Thyroid gland (tissue), 4 donors: ENCODE measurements around the gene APOF. TPM values are rescaled to one million over a fixed set of nuclear protein-coding genes. Genes with fewer than 3 reads are reported as not detected.

Experiments
- DNase-seq, 2 donors: peaks; one replicate each; pipeline ENCODE4 v3.0.0-alpha.2; 2019
- H3K27ac ChIP-seq, 3 donors: fragments of 200-600 bp; sonication (generic); 1 replicate in 2 of 3; 2 replicates in 1 of 3; pipeline ENCODE4 v1.5.1; 2016 to 2019; ENCODE audit warnings: mild to moderate bottlenecking in 1 of 3, moderate library complexity in 1 of 3
- H3K27me3 ChIP-seq: fragments of 200-600 bp; sonication (generic); one replicate; pipeline ENCODE4 v1.5.1; 2019
- H3K36me3 ChIP-seq, 2 donors: fragments of 200-600 bp; sonication (generic); one replicate each; pipeline ENCODE4 v1.5.1; 2016 to 2019
- H3K4me1 ChIP-seq, 2 donors: fragments of 200-600 bp; sonication (generic); one replicate each; pipeline ENCODE4 v1.5.1; 2017 to 2019
- H3K4me3 ChIP-seq, 3 donors: fragments of 200-600 bp; sonication (generic); replicated peaks in 1 of 3; 1 replicate in 2 of 3; 2 replicates in 1 of 3; pipeline ENCODE4 v1.5.1; 2016; ENCODE audit warnings: mild to moderate bottlenecking in 1 of 3
- H3K9me3 ChIP-seq: fragments of 200-600 bp; sonication (generic); one replicate; pipeline ENCODE4 v1.5.1; 2017
- CTCF ChIP-seq, 6 experiments: fragments of 200-600 bp in 3 of 6; fragments of 450-650 bp in 3 of 6; sonication (generic) in 3 of 6; IDR thresholded peaks; one replicate each; pipeline ENCODE4 v1.5.1; 2016 to 2019; ENCODE audit warnings: antibody characterized with exemption in 6 of 6, mild to moderate bottlenecking in 2 of 6, inconsistent platforms in 1 of 6, moderate library complexity in 1 of 6
- POLR2A ChIP-seq, 2 donors: fragments of 450-650 bp; IDR thresholded peaks; one replicate each; pipeline ENCODE4 v1.6.1; 2017; ENCODE audit warnings: antibody characterized with exemption in 2 of 2, mild to moderate bottlenecking in 2 of 2, moderate library complexity in 1 of 2
- WGBS, 2 donors: methylation state at CpG; one replicate each; pipeline ENCODE4 v1.1.5; 2017; 5-methylcytosine and 5-hydroxymethylcytosine counted together
- intact Hi-C: fragments of 100-400 bp; cut with DNase I; formaldehyde crosslinking; loops from one replicate; pipeline ENCODE4 v1.15.1; 2023
- total RNA-seq, 4 donors: library from RNA; depleted of rRNA; stranded (reverse); fragments of >200 nt; gene quantifications; one replicate each; pipeline ENCODE4 v1.2.3, GENCODE V29; 2016

The APOF gene
- total RNA-seq, 4 donors from 2014 or later: not detected

GRCh38 chr12:56385873-56386272 lies 23.2 kb upstream of the APOF start:
- DNase-seq: peak; percentile 11 to 29
- H3K9me3 ChIP-seq: no peaks in the 10 kb centered on the region
- H3K4me3 ChIP-seq: no peak overlapping the region
- H3K27me3 ChIP-seq: no peaks in the 10 kb centered on the region
- H3K4me1 ChIP-seq: no peaks in the 10 kb centered on the region
- no peak overlapping the region for H3K27ac ChIP-seq
- TF ChIP-seq POLR2A (IDR thresholded peaks at IDR 0.05): no peak
- H3K36me3 ChIP-seq: no peaks in the 10 kb centered on the region
- WGBS, 2 donors: 95 to 100% methylated on average over 1 of the region's 1 CpG
- intact Hi-C loops: no loop called here

- 96 to 97% methylated on average over 16 of the region's 16 CpGs for WGBS, 2 donors
- no peak overlapping the region for H3K4me3 ChIP-seq
- H3K27ac ChIP-seq: no peak overlapping the region
- intact Hi-C loops: no loop called here
- no peaks in the 10 kb centered on the region for H3K27me3 ChIP-seq
- no peak for DNase-seq
- H3K36me3 ChIP-seq: no peaks in the 10 kb centered on the region
- H3K9me3 ChIP-seq: no peaks in the 10 kb centered on the region
- no peaks in the 10 kb centered on the region for H3K4me1 ChIP-seq
- TF ChIP-seq CTCF (IDR thresholded peaks at IDR 0.05) (no peak), POLR2A (IDR thresholded peaks at IDR 0.05) (no peak)
These were observed 20.0 kb upstream of the APOF start for GRCh38 chr12:56382611-56383010.

- DNase-seq: no peak
- TF ChIP-seq CTCF (IDR thresholded peaks at IDR 0.05): no peak
- no peak for TF ChIP-seq POLR2A (IDR thresholded peaks at IDR 0.05)
- H3K27ac ChIP-seq: no peak overlapping the region
- 58 to 61% methylated on average over 1 of the region's 1 CpG for WGBS, 2 donors
- H3K27me3 ChIP-seq: no peaks in the 10 kb centered on the region
- H3K4me1 ChIP-seq: no peaks in the 10 kb centered on the region
- intact Hi-C loops: no loop called here
- H3K36me3 ChIP-seq: no peaks in the 10 kb centered on the region
- no peaks in the 10 kb centered on the region for H3K9me3 ChIP-seq
- H3K4me3 ChIP-seq: no peak overlapping the region
These were observed 15.3 kb upstream of the APOF start for GRCh38 chr12:56377989-56378316.

- intact Hi-C loops: no loop called here
- Histone ChIP-seq H3K9me3 (no peaks in the 10 kb centered on the region), H3K4me3 (no peak overlapping the region), H3K4me1 (no peaks in the 10 kb centered on the region), H3K27me3 (no peaks in the 10 kb centered on the region), H3K36me3 (no peaks in the 10 kb centered on the region), H3K27ac (no peak overlapping the region)
- TF ChIP-seq CTCF (IDR thresholded peaks at IDR 0.05) (no peak), POLR2A (IDR thresholded peaks at IDR 0.05) (no peak)
- no peak for DNase-seq
- 67 to 80% methylated on average over 4 of the region's 4 CpGs for WGBS, 2 donors
These were observed 14.8 kb upstream of the APOF start for GRCh38 chr12:56377310-56377988.

GRCh38 chr12:56375598-56376434 lies 13.2 kb upstream of the APOF start:
- Histone ChIP-seq H3K36me3 (no peaks in the 10 kb centered on the region), H3K9me3 (no peaks in the 10 kb centered on the region), H3K4me3 (no peak overlapping the region), H3K27ac (no peak overlapping the region), H3K4me1 (no peaks in the 10 kb centered on the region), H3K27me3 (no peaks in the 10 kb centered on the region)
- intact Hi-C loops: no loop called here
- no peak for TF ChIP-seq POLR2A (IDR thresholded peaks at IDR 0.05)
- TF ChIP-seq CTCF (IDR thresholded peaks at IDR 0.05): no peak
- WGBS, 2 donors: 76 to 77% methylated on average over 11 of the region's 11 CpGs
- DNase-seq: no peak
